MCF 10A (cell line): ENCODE measurements around the gene DLG2. TPM values are rescaled to one million over a fixed set of nuclear protein-coding genes. Genes with fewer than 3 reads are reported as not detected.

Experiments
- BruUV-seq: library from RNA; stranded (reverse); fragments of 400-500 nt; replicated peaks from 2 replicates; lab custom pipeline; 2021; lab: Mats Ljungman, UMichigan
- CTCF ChIA-PET: fragments of 300-600 bp; sonication (Branson Sonifier 250); formaldehyde crosslinking; extraction: SDS; loops from one replicate; lab custom pipeline; 2021; ENCODE audit warnings: antibody characterized with exemption, inconsistent platforms; lab: Yijun Ruan, JAX
- POLR2A ChIA-PET: fragments of 300-600, 350-650 bp; sonication (Branson Sonifier 250); formaldehyde crosslinking; extraction: SDS; loops from one replicate; lab custom pipeline; 2020; ENCODE audit warnings: antibody characterized with exemption, inconsistent platforms; lab: Yijun Ruan, JAX
- DNase-seq: peaks from one replicate; pipeline ENCODE4 v3.0.0-alpha.2; 2018; ENCODE audit not compliant: unreplicated experiment
- H3K27ac Mint-ChIP-seq: one replicate; pipeline ENCODE4 v1.8.0; 2022; ENCODE audit warnings: mild to moderate bottlenecking, low read depth, mixed read lengths; ENCODE audit not compliant: unreplicated experiment
- H3K27me3 Mint-ChIP-seq: one replicate; pipeline ENCODE4 v1.8.0; 2022; ENCODE audit warnings: mixed read lengths; ENCODE audit not compliant: insufficient read depth, unreplicated experiment
- H3K36me3 Mint-ChIP-seq: one replicate; pipeline ENCODE4 v1.8.0; 2022; ENCODE audit warnings: mild to moderate bottlenecking, moderate library complexity, mixed read lengths; ENCODE audit not compliant: insufficient read depth, unreplicated experiment
- H3K4me1 Mint-ChIP-seq: one replicate; pipeline ENCODE4 v1.8.0; 2022; ENCODE audit warnings: mixed read lengths; ENCODE audit not compliant: insufficient read depth, unreplicated experiment
- H3K4me3 Mint-ChIP-seq: one replicate; pipeline ENCODE4 v1.8.0; 2022; ENCODE audit warnings: mild to moderate bottlenecking, moderate library complexity, mixed read lengths; ENCODE audit not compliant: unreplicated experiment
- H3K9me3 Mint-ChIP-seq: one replicate; pipeline ENCODE4 v1.8.0; 2022; ENCODE audit warnings: mixed read lengths; ENCODE audit not compliant: unreplicated experiment
- CTCF ChIP-seq: fragments of 200-600 bp; IDR thresholded peaks from one replicate; pipeline ENCODE4 v1.8.0; 2022; ENCODE audit warnings: antibody characterized with exemption, mild to moderate bottlenecking; ENCODE audit not compliant: unreplicated experiment
- intact Hi-C: fragments of 100-400 bp; cut with micrococcal nuclease; formaldehyde crosslinking; loops from 2 replicates; pipeline ENCODE4 v1.14.1; 2022
- total RNA-seq: library from RNA; stranded (reverse); gene quantifications from 2 replicates; pipeline ENCODE4 v1.2.3, GENCODE V29; 2022

DLG2 gene
- total RNA-seq, 1 experiment from 2014 or later, result 0.26 TPM

- no TSS peak for BruUV-seq
- Mint-ChIP-seq H3K9me3 (no peaks in the 10 kb centered on the region), H3K4me3 (no peak overlapping the region), H3K27me3 (peaks cover 9% of the 10 kb centered on the region), H3K36me3 (no peaks in the 10 kb centered on the region), H3K4me1 (no peaks in the 10 kb centered on the region), H3K27ac (no peak overlapping the region)
- ChIA-PET POLR2A (no interaction called here), CTCF (no interaction called here)
- intact Hi-C loops, result no loop called here
- no peak for DNase-seq
- TF ChIP-seq CTCF, result no peak
Measured at GRCh38 chr11:83951521-83951920, 1675.6 kb downstream of the DLG2 start.

- Mint-ChIP-seq H3K27me3 (peaks cover 24% of the 10 kb centered on the region), H3K27ac (no peak overlapping the region), H3K9me3 (no peaks in the 10 kb centered on the region), H3K36me3 (no peaks in the 10 kb centered on the region), H3K4me3 (no peak overlapping the region), H3K4me1 (no peaks in the 10 kb centered on the region)
- intact Hi-C loops, result no loop called here
- TF ChIP-seq CTCF, result no peak
- no peak for DNase-seq
- CTCF ChIA-PET, result interaction anchor here (1.5 kb wide), 1 partner anchor 8 kb away, joined by 5 read pairs; no protein-coding TSS in a partner anchor
- POLR2A ChIA-PET, result no interaction called here
- no TSS peak for BruUV-seq
Measured at GRCh38 chr11:83948200-83948599, 1678.9 kb downstream of the DLG2 start.

- ChIA-PET POLR2A (no interaction called here), CTCF (no interaction called here)
- no peak for DNase-seq
- no peaks in the 10 kb centered on the region for H3K9me3 Mint-ChIP-seq
- no peaks in the 10 kb centered on the region for H3K36me3 Mint-ChIP-seq
- H3K27me3 Mint-ChIP-seq, result peaks cover 24% of the 10 kb centered on the region
- intact Hi-C loops, result no loop called here
- BruUV-seq, result no TSS peak
- no peaks in the 10 kb centered on the region for H3K4me1 Mint-ChIP-seq
- H3K27ac Mint-ChIP-seq, result no peak overlapping the region
- no peak for TF ChIP-seq CTCF
- no peak overlapping the region for H3K4me3 Mint-ChIP-seq
Measured at GRCh38 chr11:83945976-83946375, 1681.2 kb downstream of the DLG2 start.

GRCh38 chr11:83941050-83941449, 1686.1 kb downstream of the DLG2 start:
- POLR2A ChIA-PET, result no interaction called here
- no TSS peak for BruUV-seq
- no peaks in the 10 kb centered on the region for H3K36me3 Mint-ChIP-seq
- H3K27ac Mint-ChIP-seq, result no peak overlapping the region
- peak; percentile 1 for DNase-seq
- no peak overlapping the region for H3K4me3 Mint-ChIP-seq
- no peaks in the 10 kb centered on the region for H3K9me3 Mint-ChIP-seq
- H3K4me1 Mint-ChIP-seq, result no peaks in the 10 kb centered on the region
- CTCF ChIA-PET, result no interaction called here
- TF ChIP-seq CTCF, result no peak
- intact Hi-C loops, result no loop called here
- H3K27me3 Mint-ChIP-seq, result peaks cover 26% of the 10 kb centered on the region
